ENCODE data around the gene BLOC1S3.
A peak's percentile ranks its signal among the peaks of the same experiment; 100 is the strongest.

Gene BLOC1S3

GRCh38 chr19:45202637-45203036, 24.1 kb downstream of the BLOC1S3 start:
- no peak overlapping the region for H3K4me3 ChIP-seq (ENCODE audit: low read depth, low read length)
- TF ChIP-seq CTCF (conservative IDR thresholded peaks at IDR 0.05; ENCODE audit: low read depth, low read length) = no peak
- DNase-seq (ENCODE audit: low read depth) = no peak

GRCh38 chr19:45205810-45206209, 27.2 kb downstream of the BLOC1S3 start:
- no peak overlapping the region for H3K4me3 ChIP-seq (ENCODE audit: low read depth, low read length)
- DNase-seq (ENCODE audit: low read depth) = no peak
- no peak for TF ChIP-seq CTCF (conservative IDR thresholded peaks at IDR 0.05; ENCODE audit: low read depth, low read length)

GRCh38 chr19:45206328-45206727, 27.7 kb downstream of the BLOC1S3 start:
- no peak for DNase-seq (ENCODE audit: low read depth)
- no peak overlapping the region for H3K4me3 ChIP-seq (ENCODE audit: low read depth, low read length)
- TF ChIP-seq CTCF (conservative IDR thresholded peaks at IDR 0.05; ENCODE audit: low read depth, low read length) = no peak

DNA sequence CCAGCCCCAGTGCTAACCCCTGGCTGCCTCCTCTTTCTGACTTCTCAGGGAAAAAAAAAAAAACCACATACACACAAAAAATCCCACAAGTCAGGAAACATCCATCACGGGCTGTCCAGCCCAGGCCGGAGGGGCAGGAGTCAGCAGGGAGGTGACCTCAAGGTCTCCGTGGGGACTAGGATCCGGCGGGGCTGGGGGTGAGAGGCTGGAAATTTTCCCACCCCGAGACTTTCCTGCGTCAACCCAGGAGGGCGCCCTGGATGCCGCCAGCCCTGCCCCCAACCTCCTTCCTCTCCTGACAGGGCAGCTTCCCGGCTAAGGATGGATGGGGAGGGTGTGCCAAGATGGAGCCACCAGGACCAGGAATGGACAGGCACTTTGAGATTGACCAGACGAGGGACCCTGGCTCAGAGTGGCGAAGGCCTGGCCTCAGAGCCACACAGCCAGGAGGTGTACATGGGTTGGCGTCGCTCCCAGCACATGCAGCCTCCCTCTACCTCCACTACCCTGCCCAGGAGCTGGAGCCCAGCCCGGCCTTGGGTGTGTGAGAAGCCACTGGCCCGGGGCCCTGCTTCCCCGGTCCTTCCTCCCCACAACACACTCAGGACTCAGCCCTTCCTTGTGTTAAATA, 33.3 kb downstream of the BLOC1S3 start:
- peak; percentile 7 for DNase-seq (ENCODE audit: low read depth)
- no peak overlapping the region for H3K4me3 ChIP-seq (ENCODE audit: low read depth, low read length)
- no peak for TF ChIP-seq CTCF (conservative IDR thresholded peaks at IDR 0.05; ENCODE audit: low read depth, low read length)

GRCh38 chr19:45213031-45213430, 34.4 kb downstream of the BLOC1S3 start:
- no peak overlapping the region for H3K4me3 ChIP-seq (ENCODE audit: low read depth, low read length)
- DNase-seq (ENCODE audit: low read depth) = no peak
- no peak for TF ChIP-seq CTCF (conservative IDR thresholded peaks at IDR 0.05; ENCODE audit: low read depth, low read length)

DNA sequence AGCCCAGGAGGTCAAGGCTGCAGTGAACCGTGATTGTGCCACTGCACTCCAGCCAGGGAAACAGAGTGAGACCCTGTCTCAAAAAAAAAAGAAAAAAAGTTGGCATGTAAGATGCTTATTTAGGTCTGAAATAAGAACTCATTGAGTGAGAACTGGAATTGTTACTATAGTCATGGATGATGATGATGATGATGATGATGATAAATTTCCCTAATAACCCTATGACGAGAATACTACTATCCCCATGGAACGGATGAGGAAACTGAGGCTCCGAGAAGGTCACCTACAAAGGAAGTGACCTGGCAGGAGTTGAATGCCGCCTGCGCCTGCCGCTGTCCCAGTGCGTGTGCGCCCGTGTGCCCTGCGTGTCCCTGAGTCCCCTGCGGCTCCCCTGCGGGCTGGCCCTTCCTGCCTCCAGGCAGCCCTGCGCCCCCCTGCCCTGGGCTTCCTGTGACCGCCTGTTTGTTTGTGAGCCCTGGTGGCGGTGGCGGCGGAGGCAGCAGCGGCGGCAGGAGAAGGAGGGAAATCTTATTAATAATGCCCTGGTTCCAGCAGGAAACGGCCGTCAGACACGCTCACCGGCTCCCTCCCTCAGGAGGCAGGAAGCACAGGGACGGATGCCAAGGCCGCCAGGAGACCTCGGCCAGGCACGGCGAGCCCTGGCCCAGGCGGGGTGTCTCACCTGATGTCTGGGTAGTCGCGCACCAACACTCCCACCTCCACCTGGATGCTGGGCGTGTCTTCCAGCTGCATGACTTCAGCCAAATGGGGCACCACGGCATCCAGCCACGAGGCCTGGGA, 37.0 kb downstream of the BLOC1S3 start:
- TF ChIP-seq CTCF (conservative IDR thresholded peaks at IDR 0.05; ENCODE audit: low read depth, low read length) = no peak
- no peak for DNase-seq (ENCODE audit: low read depth)
- no peak overlapping the region for H3K4me3 ChIP-seq (ENCODE audit: low read depth, low read length)

DNA sequence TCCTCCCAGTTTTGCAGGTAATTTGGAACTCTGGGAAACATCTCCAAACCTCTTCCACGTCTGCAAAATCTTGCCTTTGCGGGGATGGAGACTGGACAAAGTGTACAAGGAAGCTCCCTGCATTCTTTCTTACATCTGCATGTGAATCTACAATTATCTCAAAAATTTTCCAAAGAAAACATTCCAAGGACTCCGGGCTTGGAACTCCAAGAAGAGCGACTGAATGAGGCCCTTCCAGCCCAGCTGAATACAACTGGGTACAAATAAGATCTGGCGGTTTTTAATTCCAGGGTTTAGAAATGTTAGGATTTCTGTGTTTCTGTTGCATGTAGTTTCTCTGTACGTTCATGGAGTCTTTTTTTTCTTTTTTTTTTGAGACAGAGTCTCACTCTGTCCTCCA, 38.1 kb downstream of the BLOC1S3 start:
- H3K4me3 ChIP-seq (ENCODE audit: low read depth, low read length) = no peak overlapping the region
- no peak for DNase-seq (ENCODE audit: low read depth)
- TF ChIP-seq CTCF (conservative IDR thresholded peaks at IDR 0.05; ENCODE audit: low read depth, low read length) = no peak
